H9 (cell line): ENCODE measurements around the gene FOS. TPM values are rescaled to one million over a fixed set of nuclear protein-coding genes. Genes with fewer than 3 reads are reported as not detected.

ENCODE experiments used
- DNase-seq: peaks from one replicate; pipeline ENCODE4 v3.0.0-alpha.2; 2017
- H2AFZ ChIP-seq: one replicate; pipeline ENCODE4 v1.6.1; 2013; ENCODE audit warnings: mild to moderate bottlenecking, low read length, control low read depth, moderate library complexity
- H2AK5ac ChIP-seq: 2 replicates; pipeline ENCODE4 v1.6.1; 2013; ENCODE audit warnings: low read length, control low read depth, mixed read lengths; ENCODE audit not compliant: insufficient read length
- H2BK120ac ChIP-seq: one replicate; pipeline ENCODE4 v1.6.1; 2013; ENCODE audit warnings: low read depth, mild to moderate bottlenecking, low read length, control low read depth, inconsistent platforms; ENCODE audit not compliant: poor library complexity, severe bottlenecking
- H2BK12ac ChIP-seq: 2 replicates; pipeline ENCODE4 v1.6.1; 2013; ENCODE audit warnings: low read length, control low read depth, mixed read lengths, low read depth; ENCODE audit not compliant: insufficient read length
- H2BK15ac ChIP-seq: 2 replicates; pipeline ENCODE4 v1.6.1; 2013; ENCODE audit warnings: low read depth, low read length, control low read depth
- H2BK20ac ChIP-seq: one replicate; pipeline ENCODE4 v1.6.1; 2013; ENCODE audit warnings: low read depth, mild to moderate bottlenecking, low read length, control low read depth, inconsistent platforms; ENCODE audit not compliant: poor library complexity, severe bottlenecking
- H2BK5ac ChIP-seq: 2 replicates; pipeline ENCODE4 v1.6.1; 2013; ENCODE audit warnings: low read length, control low read depth, mixed read lengths; ENCODE audit not compliant: insufficient read length
- H3K14ac ChIP-seq: 2 replicates; pipeline ENCODE4 v1.6.1; 2013; ENCODE audit warnings: low read length, control low read depth; ENCODE audit not compliant: insufficient read depth
- H3K18ac ChIP-seq: 2 replicates; pipeline ENCODE4 v1.6.1; 2013; ENCODE audit warnings: low read depth, mild to moderate bottlenecking, mixed read lengths, low read length, control low read depth; ENCODE audit not compliant: insufficient read length
- H3K23ac ChIP-seq: 2 replicates; pipeline ENCODE4 v1.6.1; 2013; ENCODE audit warnings: low read length, control low read depth, mixed read lengths, low read depth; ENCODE audit not compliant: insufficient read length
- H3K23me2 ChIP-seq: 2 replicates; pipeline ENCODE4 v1.6.1; 2013; ENCODE audit warnings: low read depth, mild to moderate bottlenecking, mixed read lengths, low read length, control low read depth; ENCODE audit not compliant: insufficient read length, poor library complexity, severe bottlenecking
- H3K27ac ChIP-seq: 2 replicates; pipeline ENCODE4 v1.5.1; 2013; ENCODE audit warnings: low read length, control low read depth, mixed read lengths, low read depth; ENCODE audit not compliant: insufficient read length
- H3K27me3 ChIP-seq: 2 replicates; pipeline ENCODE4 v1.6.1; 2013; ENCODE audit warnings: low read length, control low read depth, inconsistent platforms; ENCODE audit not compliant: insufficient read depth
- H3K4ac ChIP-seq: 2 replicates; pipeline ENCODE4 v1.6.1; 2013; ENCODE audit warnings: low read depth, mild to moderate bottlenecking, control low read depth, inconsistent platforms, low read length, moderate library complexity
- H3K4me1 ChIP-seq: 2 replicates; pipeline ENCODE4 v1.6.1; 2013; ENCODE audit warnings: low read length, control low read depth, inconsistent platforms; ENCODE audit not compliant: insufficient read depth
- H3K4me2 ChIP-seq: 2 replicates; pipeline ENCODE4 v1.6.1; 2013; ENCODE audit warnings: low read length, control low read depth, mixed read lengths; ENCODE audit not compliant: insufficient read length, insufficient read depth
- H3K56ac ChIP-seq: 2 replicates; pipeline ENCODE4 v1.6.1; 2013; ENCODE audit warnings: low read depth, mild to moderate bottlenecking, mixed read lengths, low read length, control low read depth; ENCODE audit not compliant: insufficient read length
- H3K79me1 ChIP-seq: 2 replicates; pipeline ENCODE4 v1.6.1; 2013; ENCODE audit warnings: low read depth, mild to moderate bottlenecking, moderate library complexity, low read length, control low read depth, inconsistent platforms; ENCODE audit not compliant: insufficient read depth, poor library complexity, severe bottlenecking
- H3K79me2 ChIP-seq: 2 replicates; pipeline ENCODE4 v1.6.1; 2013; ENCODE audit warnings: low read length, control low read depth, inconsistent platforms; ENCODE audit not compliant: insufficient read depth
- H3K9ac ChIP-seq: 2 replicates; pipeline ENCODE4 v1.6.1; 2013; ENCODE audit warnings: low read length, control low read depth, mixed read lengths; ENCODE audit not compliant: insufficient read length; ENCODE audit errors: extremely low read depth
- H3K9me3 ChIP-seq: one replicate; pipeline ENCODE4 v1.6.1; 2013; ENCODE audit warnings: low read depth, low read length, inconsistent platforms; ENCODE audit not compliant: control insufficient read depth
- H3T11ph ChIP-seq: one replicate; pipeline ENCODE4 v1.6.1; 2013; ENCODE audit warnings: mild to moderate bottlenecking, low read length, control low read depth, inconsistent platforms
- H4K20me1 ChIP-seq: one replicate; pipeline ENCODE4 v1.6.1; 2013; ENCODE audit not compliant: control insufficient read depth, insufficient read length, insufficient read depth
- H4K5ac ChIP-seq: 2 replicates; pipeline ENCODE4 v1.6.1; 2013; ENCODE audit warnings: low read depth, mild to moderate bottlenecking, mixed read lengths, low read length, control low read depth; ENCODE audit not compliant: insufficient read length
- H4K8ac ChIP-seq: replicated peaks from 2 replicates; pipeline ENCODE4 v1.6.1; 2013; ENCODE audit warnings: low read length, control low read depth, mixed read lengths, low read depth; ENCODE audit not compliant: insufficient read length
- H4K91ac ChIP-seq: 2 replicates; pipeline ENCODE4 v1.6.1; 2013; ENCODE audit warnings: low read depth, mild to moderate bottlenecking, moderate library complexity, mixed read lengths, low read length, control low read depth; ENCODE audit not compliant: insufficient read length
- H3K27ac Mint-ChIP-seq, 3 experiments: 2 replicates in 2 of 3; 3 replicates in 1 of 3; pipeline ENCODE4 v1.8.0; 2020 to 2021; ENCODE audit warnings: mixed read lengths in 3 of 3, mild to moderate bottlenecking in 1 of 3, moderate library complexity in 1 of 3
- H3K27me3 Mint-ChIP-seq: 2 replicates; pipeline ENCODE4 v1.8.0; 2021; ENCODE audit warnings: low read depth, mild to moderate bottlenecking, moderate library complexity, mixed read lengths
- H3K36me3 Mint-ChIP-seq, 3 experiments: 2 replicates in 2 of 3; 3 replicates in 1 of 3; pipeline ENCODE4 v1.8.0; 2020 to 2021; ENCODE audit warnings: low read depth in 3 of 3, mixed read lengths in 3 of 3; ENCODE audit not compliant: insufficient read depth in 1 of 3
- H3K4me1 Mint-ChIP-seq, 2 experiments: 2 replicates each; pipeline ENCODE4 v1.8.0; 2020; ENCODE audit warnings: mixed read lengths in 2 of 2
- H3K4me3 Mint-ChIP-seq, 2 experiments: 2 replicates in 1 of 2; 3 replicates in 1 of 2; pipeline ENCODE4 v1.8.0; 2020 to 2021; ENCODE audit warnings: mild to moderate bottlenecking in 2 of 2, mixed read lengths in 2 of 2, moderate library complexity in 1 of 2
- H3K9me3 Mint-ChIP-seq, 2 experiments: 2 replicates in 1 of 2; 3 replicates in 1 of 2; pipeline ENCODE4 v1.8.0; 2020; ENCODE audit warnings: mild to moderate bottlenecking in 2 of 2, mixed read lengths in 2 of 2, moderate library complexity in 1 of 2
- WGBS: extraction: QIAGEN DNeasy Blood & Tissue Kit; methylation state at CpG from one replicate; pipeline ENCODE4 v1.1.7; 2013; ENCODE audit warnings: missing lambda C conversion rate, low lambda C conversion rate, mixed read lengths; ENCODE audit not compliant: insufficient read length; ENCODE audit errors: extremely low coverage; 5-methylcytosine and 5-hydroxymethylcytosine counted together
- total RNA-seq: library from RNA; stranded (reverse); gene quantifications from 2 replicates; pipeline ENCODE4 v1.2.1, GENCODE V29; 2021
- TF ChIP-seq, protein P1 (sequence below): fragments of 200-600 bp; sonication (generic); conservative IDR thresholded peaks from 3 replicates; pipeline ENCODE4 v1.8.0; 2021; ENCODE audit warnings: antibody characterized with exemption, mild to moderate bottlenecking

Gene FOS
- total RNA-seq, 1 experiment from 2014 or later, result 33.9 TPM

- no peak overlapping the region for H3K56ac ChIP-seq
- Mint-ChIP-seq H3K4me1 (peaks cover 7 to 18% of the 10 kb centered on the region in 2 experiments), H3K27me3 (no peaks in the 10 kb centered on the region), H3K27ac (no peak overlapping the region; a peak in 1 of 7 replicates), H3K9me3 (no peaks in the 10 kb centered on the region), H3K4me3 (no peak overlapping the region), H3K36me3 (no peaks in the 10 kb centered on the region)
- H3K79me2 ChIP-seq, result no peaks in the 10 kb centered on the region
- H4K91ac ChIP-seq, result no peak overlapping the region
- no peaks in the 10 kb centered on the region for H4K20me1 ChIP-seq
- H2AK5ac ChIP-seq, result no peak overlapping the region
- no CpG with 5 or more reads among the region's 1 CpG for WGBS
- no peak overlapping the region; the same call in 1 of the 2 replicates for H3K14ac ChIP-seq
- no peak overlapping the region for H3K9ac ChIP-seq
- no peak overlapping the region for H2AFZ ChIP-seq
- no peak overlapping the region for H2BK15ac ChIP-seq
- H3K4me1 ChIP-seq, result no peaks in the 10 kb centered on the region
- peak; percentile 43 for DNase-seq
- H3K4me2 ChIP-seq, result no peak overlapping the region
- TF ChIP-seq, protein P1, sequence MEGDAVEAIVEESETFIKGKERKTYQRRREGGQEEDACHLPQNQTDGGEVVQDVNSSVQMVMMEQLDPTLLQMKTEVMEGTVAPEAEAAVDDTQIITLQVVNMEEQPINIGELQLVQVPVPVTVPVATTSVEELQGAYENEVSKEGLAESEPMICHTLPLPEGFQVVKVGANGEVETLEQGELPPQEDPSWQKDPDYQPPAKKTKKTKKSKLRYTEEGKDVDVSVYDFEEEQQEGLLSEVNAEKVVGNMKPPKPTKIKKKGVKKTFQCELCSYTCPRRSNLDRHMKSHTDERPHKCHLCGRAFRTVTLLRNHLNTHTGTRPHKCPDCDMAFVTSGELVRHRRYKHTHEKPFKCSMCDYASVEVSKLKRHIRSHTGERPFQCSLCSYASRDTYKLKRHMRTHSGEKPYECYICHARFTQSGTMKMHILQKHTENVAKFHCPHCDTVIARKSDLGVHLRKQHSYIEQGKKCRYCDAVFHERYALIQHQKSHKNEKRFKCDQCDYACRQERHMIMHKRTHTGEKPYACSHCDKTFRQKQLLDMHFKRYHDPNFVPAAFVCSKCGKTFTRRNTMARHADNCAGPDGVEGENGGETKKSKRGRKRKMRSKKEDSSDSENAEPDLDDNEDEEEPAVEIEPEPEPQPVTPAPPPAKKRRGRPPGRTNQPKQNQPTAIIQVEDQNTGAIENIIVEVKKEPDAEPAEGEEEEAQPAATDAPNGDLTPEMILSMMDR, result no peak
- H4K5ac ChIP-seq, result no peak overlapping the region
- no peak overlapping the region for H3K23ac ChIP-seq
- no peak overlapping the region for H2BK5ac ChIP-seq
- H3K23me2 ChIP-seq, result peaks cover 2% of the 10 kb centered on the region
- H3K18ac ChIP-seq, result peak overlapping the region; percentile 19
- H2BK120ac ChIP-seq, result no peak overlapping the region
- H3K27me3 ChIP-seq, result no peaks in the 10 kb centered on the region
- H3T11ph ChIP-seq, result no peak overlapping the region
- H2BK20ac ChIP-seq, result no peak overlapping the region
- no peaks in the 10 kb centered on the region for H3K79me1 ChIP-seq
- no peak overlapping the region for H4K8ac ChIP-seq
- H3K9me3 ChIP-seq, result no peaks in the 10 kb centered on the region
- H3K27ac ChIP-seq, result no peak overlapping the region
- H3K4ac ChIP-seq, result no peak overlapping the region; the same call in 1 of the 2 replicates
- H2BK12ac ChIP-seq, result no peak overlapping the region
Observed at GRCh38 chr14:75322746-75323145, 44.1 kb downstream of the FOS start.
